Measurements from ENCODE around the gene SLAMF9. TPM values are rescaled to one million over a fixed set of nuclear protein-coding genes. Genes with fewer than 3 reads are reported as not detected.

SLAMF9 gene
- total and polyA plus RNA-seq, 4 donors = not detected

GRCh38 chr1:159988006-159988405 is 34.0 kb upstream of the SLAMF9 start:
- Histone ChIP-seq H3K9me3 (ENCODE audit: control insufficient read depth, insufficient read depth, low read length) (no peaks in the 10 kb centered on the region), H3K4me1 (ENCODE audit: control insufficient read depth, insufficient read depth, low read length) (no peaks in the 10 kb centered on the region), H3K27ac (ENCODE audit: low read depth, low read length) (no peak overlapping the region), H3K27me3 (ENCODE audit: control insufficient read depth, insufficient read depth, low read length) (no peaks in the 10 kb centered on the region), H3K36me3 (ENCODE audit: control insufficient read depth, insufficient read depth, low read length) (no peaks in the 10 kb centered on the region), H3K4me3 (ENCODE audit: low read depth, low read length) (no peak overlapping the region)
- no peak for DNase-seq (ENCODE audit: low read depth in 4 of 6, low spot score in 6 of 6)
- 100% methylated on average over 1 of the region's 1 CpG for WGBS (ENCODE audit: insufficient coverage)

GRCh38 chr1:159987186-159987585 is 33.1 kb upstream of the SLAMF9 start:
- 76% methylated on average over 3 of the region's 4 CpGs for WGBS (ENCODE audit: insufficient coverage)
- no peaks in the 10 kb centered on the region for H3K9me3 ChIP-seq (ENCODE audit: control insufficient read depth, insufficient read depth, low read length)
- no peaks in the 10 kb centered on the region for H3K36me3 ChIP-seq (ENCODE audit: control insufficient read depth, insufficient read depth, low read length)
- DNase-seq (ENCODE audit: low read depth in 4 of 6, low spot score in 6 of 6) = no peak
- H3K4me3 ChIP-seq (ENCODE audit: low read depth, low read length) = no peak overlapping the region
- H3K27me3 ChIP-seq (ENCODE audit: control insufficient read depth, insufficient read depth, low read length) = no peaks in the 10 kb centered on the region
- no peak overlapping the region for H3K27ac ChIP-seq (ENCODE audit: low read depth, low read length)
- no peaks in the 10 kb centered on the region for H3K4me1 ChIP-seq (ENCODE audit: control insufficient read depth, insufficient read depth, low read length)

- H3K36me3 ChIP-seq (ENCODE audit: control insufficient read depth, insufficient read depth, low read length) = no peaks in the 10 kb centered on the region
- no peak overlapping the region for H3K27ac ChIP-seq (ENCODE audit: low read depth, low read length)
- no peak overlapping the region for H3K4me3 ChIP-seq (ENCODE audit: low read depth, low read length)
- H3K9me3 ChIP-seq (ENCODE audit: control insufficient read depth, insufficient read depth, low read length) = no peaks in the 10 kb centered on the region
- no peaks in the 10 kb centered on the region for H3K4me1 ChIP-seq (ENCODE audit: control insufficient read depth, insufficient read depth, low read length)
- H3K27me3 ChIP-seq (ENCODE audit: control insufficient read depth, insufficient read depth, low read length) = no peaks in the 10 kb centered on the region
- DNase-seq (ENCODE audit: low read depth in 4 of 6, low spot score in 6 of 6) = no peak
- no CpG with 5 or more reads among the region's 1 CpG for WGBS (ENCODE audit: insufficient coverage)
These were observed 32.5 kb upstream of the SLAMF9 start for GRCh38 chr1:159986531-159986930.

- DNase-seq (ENCODE audit: low read depth in 4 of 6, low spot score in 6 of 6) = no peak
- no peaks in the 10 kb centered on the region for H3K9me3 ChIP-seq (ENCODE audit: control insufficient read depth, insufficient read depth, low read length)
- WGBS (ENCODE audit: insufficient coverage) = no CpG with 5 or more reads among the region's 2 CpGs
- no peak overlapping the region for H3K4me3 ChIP-seq (ENCODE audit: low read depth, low read length)
- H3K4me1 ChIP-seq (ENCODE audit: control insufficient read depth, insufficient read depth, low read length) = no peaks in the 10 kb centered on the region
- H3K27ac ChIP-seq (ENCODE audit: low read depth, low read length) = no peak overlapping the region
- no peaks in the 10 kb centered on the region for H3K27me3 ChIP-seq (ENCODE audit: control insufficient read depth, insufficient read depth, low read length)
- no peaks in the 10 kb centered on the region for H3K36me3 ChIP-seq (ENCODE audit: control insufficient read depth, insufficient read depth, low read length)
These were observed 32.1 kb upstream of the SLAMF9 start for GRCh38 chr1:159986093-159986492.

GRCh38 chr1:159985473-159985872 is 31.4 kb upstream of the SLAMF9 start:
- H3K36me3 ChIP-seq (ENCODE audit: control insufficient read depth, insufficient read depth, low read length) = no peaks in the 10 kb centered on the region
- 92% methylated on average over 5 of the region's 6 CpGs for WGBS (ENCODE audit: insufficient coverage)
- H3K27me3 ChIP-seq (ENCODE audit: control insufficient read depth, insufficient read depth, low read length) = no peaks in the 10 kb centered on the region

GRCh38 chr1:159983681-159984080 is 29.6 kb upstream of the SLAMF9 start:
- Histone ChIP-seq H3K4me3 (ENCODE audit: low read depth, low read length) (no peak overlapping the region), H3K27ac (ENCODE audit: low read depth, low read length) (no peak overlapping the region), H3K9me3 (ENCODE audit: control insufficient read depth, insufficient read depth, low read length) (no peaks in the 10 kb centered on the region), H3K4me1 (ENCODE audit: control insufficient read depth, insufficient read depth, low read length) (no peaks in the 10 kb centered on the region), H3K27me3 (ENCODE audit: control insufficient read depth, insufficient read depth, low read length) (no peaks in the 10 kb centered on the region), H3K36me3 (ENCODE audit: control insufficient read depth, insufficient read depth, low read length) (no peaks in the 10 kb centered on the region)
- DNase-seq (ENCODE audit: low read depth in 4 of 6, low spot score in 6 of 6) = no peak
- WGBS (ENCODE audit: insufficient coverage) = 52% methylated on average over 4 of the region's 5 CpGs

More at GRCh38 chr1:159985473-159985872, 31.4 kb upstream of the SLAMF9 start:
- Histone ChIP-seq H3K27ac (ENCODE audit: low read depth, low read length) (no peak overlapping the region), H3K9me3 (ENCODE audit: control insufficient read depth, insufficient read depth, low read length) (no peaks in the 10 kb centered on the region), H3K4me1 (ENCODE audit: control insufficient read depth, insufficient read depth, low read length) (no peaks in the 10 kb centered on the region), H3K4me3 (ENCODE audit: low read depth, low read length) (no peak overlapping the region)
- no peak for DNase-seq (ENCODE audit: low read depth in 4 of 6, low spot score in 6 of 6)

- Histone ChIP-seq H3K4me1 (ENCODE audit: control insufficient read depth, insufficient read depth, low read length) (no peaks in the 10 kb centered on the region), H3K4me3 (ENCODE audit: low read depth, low read length) (no peak overlapping the region), H3K36me3 (ENCODE audit: control insufficient read depth, insufficient read depth, low read length) (no peaks in the 10 kb centered on the region), H3K9me3 (ENCODE audit: control insufficient read depth, insufficient read depth, low read length) (no peaks in the 10 kb centered on the region), H3K27me3 (ENCODE audit: control insufficient read depth, insufficient read depth, low read length) (no peaks in the 10 kb centered on the region), H3K27ac (ENCODE audit: low read depth, low read length) (no peak overlapping the region)
- WGBS (ENCODE audit: insufficient coverage) = 96% methylated on average over 4 of the region's 6 CpGs
- no peak for DNase-seq (ENCODE audit: low read depth in 4 of 6, low spot score in 6 of 6)
These were observed 28.2 kb upstream of the SLAMF9 start for GRCh38 chr1:159982280-159982679.

- no peak overlapping the region for H3K27ac ChIP-seq (ENCODE audit: low read depth, low read length)
- no peak for DNase-seq (ENCODE audit: low read depth in 4 of 6, low spot score in 6 of 6)
- no peaks in the 10 kb centered on the region for H3K9me3 ChIP-seq (ENCODE audit: control insufficient read depth, insufficient read depth, low read length)
- WGBS (ENCODE audit: insufficient coverage) = 95% methylated on average over 6 of the region's 6 CpGs
- H3K4me3 ChIP-seq (ENCODE audit: low read depth, low read length) = no peak overlapping the region
- H3K4me1 ChIP-seq (ENCODE audit: control insufficient read depth, insufficient read depth, low read length) = no peaks in the 10 kb centered on the region
- H3K27me3 ChIP-seq (ENCODE audit: control insufficient read depth, insufficient read depth, low read length) = no peaks in the 10 kb centered on the region
- H3K36me3 ChIP-seq (ENCODE audit: control insufficient read depth, insufficient read depth, low read length) = no peaks in the 10 kb centered on the region
These were observed 27.5 kb upstream of the SLAMF9 start for GRCh38 chr1:159981351-159982055.

GRCh38 chr1:159980786-159981185 is 26.7 kb upstream of the SLAMF9 start:
- WGBS (ENCODE audit: insufficient coverage) = 96% methylated on average over 3 of the region's 7 CpGs

GRCh38 chr1:159980076-159980475 is 26.0 kb upstream of the SLAMF9 start:
- H3K4me1 ChIP-seq (ENCODE audit: control insufficient read depth, insufficient read depth, low read length) = no peaks in the 10 kb centered on the region
- WGBS (ENCODE audit: insufficient coverage) = 100% methylated on average over 2 of the region's 6 CpGs
- no peak overlapping the region for H3K27ac ChIP-seq (ENCODE audit: low read depth, low read length)
- H3K4me3 ChIP-seq (ENCODE audit: low read depth, low read length) = no peak overlapping the region
- H3K9me3 ChIP-seq (ENCODE audit: control insufficient read depth, insufficient read depth, low read length) = no peaks in the 10 kb centered on the region
- DNase-seq (ENCODE audit: low read depth in 4 of 6, low spot score in 6 of 6) = no peak
- H3K27me3 ChIP-seq (ENCODE audit: control insufficient read depth, insufficient read depth, low read length) = no peaks in the 10 kb centered on the region
- no peaks in the 10 kb centered on the region for H3K36me3 ChIP-seq (ENCODE audit: control insufficient read depth, insufficient read depth, low read length)

More at GRCh38 chr1:159980786-159981185, 26.7 kb upstream of the SLAMF9 start:
- Histone ChIP-seq H3K27ac (ENCODE audit: low read depth, low read length) (no peak overlapping the region), H3K36me3 (ENCODE audit: control insufficient read depth, insufficient read depth, low read length) (no peaks in the 10 kb centered on the region), H3K9me3 (ENCODE audit: control insufficient read depth, insufficient read depth, low read length) (no peaks in the 10 kb centered on the region), H3K4me3 (ENCODE audit: low read depth, low read length) (no peak overlapping the region), H3K4me1 (ENCODE audit: control insufficient read depth, insufficient read depth, low read length) (no peaks in the 10 kb centered on the region), H3K27me3 (ENCODE audit: control insufficient read depth, insufficient read depth, low read length) (no peaks in the 10 kb centered on the region)
- no peak for DNase-seq (ENCODE audit: low read depth in 4 of 6, low spot score in 6 of 6)

Measured in spinal cord (tissue), 10 donors.